Stimulated activated naive B cell treated with anti-CD40 and anti-IgM and Interleukin-4, amounts not matched to agents 10 μg/mL and 1 μg/mL and 100 μg/mL, for 72 hours (primary cell): ENCODE data around the gene CILP2.

Experiments
- ATAC-seq, 2 donors: fragments of 150-1000 bp; cut with Tn5 transposase; replicated peaks; 2 replicates each; pipeline ENCODE4 v1.10.0; 2021; ENCODE audit warnings: moderate library complexity in 1 of 2
- DNase-seq: peaks from one replicate; pipeline ENCODE4 v3.0.0; 2021
- H3K27ac Mint-ChIP-seq: one replicate; pipeline ENCODE4 v1.8.0; 2022; ENCODE audit warnings: mild to moderate bottlenecking, mixed read lengths
- H3K27me3 Mint-ChIP-seq, 2 donors: one replicate each; pipeline ENCODE4 v1.8.0; 2022; ENCODE audit warnings: mixed read lengths in 2 of 2
- H3K36me3 Mint-ChIP-seq, 2 donors: one replicate each; pipeline ENCODE4 v1.8.0; 2022; ENCODE audit warnings: mixed read lengths in 2 of 2, mild to moderate bottlenecking in 1 of 2
- H3K4me1 Mint-ChIP-seq, 2 donors: one replicate each; pipeline ENCODE4 v1.8.0; 2022; ENCODE audit warnings: mixed read lengths in 2 of 2, mild to moderate bottlenecking in 1 of 2
- H3K4me3 Mint-ChIP-seq, 2 donors: one replicate each; pipeline ENCODE4 v1.8.0; 2022; ENCODE audit warnings: mild to moderate bottlenecking in 2 of 2, mixed read lengths in 2 of 2, moderate library complexity in 1 of 2
- H3K9me3 Mint-ChIP-seq, 2 donors: one replicate each; pipeline ENCODE4 v1.8.0; 2022; ENCODE audit warnings: mixed read lengths in 2 of 2, mild to moderate bottlenecking in 1 of 2

CILP2 gene

DNA sequence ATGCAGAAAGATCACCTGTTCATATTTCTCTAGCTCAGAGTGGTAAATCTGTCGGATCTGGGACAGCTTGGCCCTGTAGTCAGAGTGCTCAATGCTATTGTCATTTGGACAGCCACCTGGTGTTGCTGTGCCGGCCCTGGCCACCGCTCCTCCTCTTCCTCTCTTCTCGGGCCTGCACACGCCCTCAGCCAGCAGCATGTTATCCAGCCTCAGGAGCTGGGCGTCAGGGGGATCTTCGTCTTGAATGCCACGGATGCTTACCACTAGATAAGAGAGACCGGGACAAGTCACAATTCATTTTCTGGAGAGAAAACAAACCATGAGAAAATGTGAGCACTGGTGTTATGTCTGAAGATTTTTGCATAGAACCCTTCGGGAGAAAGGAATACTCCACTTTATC is 32.5 kb downstream of the CILP2 start:
- peaks cover 4 to 22% of the 10 kb centered on the region in 2 donors for H3K36me3 Mint-ChIP-seq
- no peak overlapping the region for H3K27ac Mint-ChIP-seq
- ATAC-seq (no peak), DNase-seq (no peak)
- no peaks in the 10 kb centered on the region for H3K4me1 Mint-ChIP-seq
- H3K9me3 Mint-ChIP-seq, result no peaks in the 10 kb centered on the region
- no peak overlapping the region for H3K4me3 Mint-ChIP-seq
- no peaks in the 10 kb centered on the region for H3K27me3 Mint-ChIP-seq

DNA sequence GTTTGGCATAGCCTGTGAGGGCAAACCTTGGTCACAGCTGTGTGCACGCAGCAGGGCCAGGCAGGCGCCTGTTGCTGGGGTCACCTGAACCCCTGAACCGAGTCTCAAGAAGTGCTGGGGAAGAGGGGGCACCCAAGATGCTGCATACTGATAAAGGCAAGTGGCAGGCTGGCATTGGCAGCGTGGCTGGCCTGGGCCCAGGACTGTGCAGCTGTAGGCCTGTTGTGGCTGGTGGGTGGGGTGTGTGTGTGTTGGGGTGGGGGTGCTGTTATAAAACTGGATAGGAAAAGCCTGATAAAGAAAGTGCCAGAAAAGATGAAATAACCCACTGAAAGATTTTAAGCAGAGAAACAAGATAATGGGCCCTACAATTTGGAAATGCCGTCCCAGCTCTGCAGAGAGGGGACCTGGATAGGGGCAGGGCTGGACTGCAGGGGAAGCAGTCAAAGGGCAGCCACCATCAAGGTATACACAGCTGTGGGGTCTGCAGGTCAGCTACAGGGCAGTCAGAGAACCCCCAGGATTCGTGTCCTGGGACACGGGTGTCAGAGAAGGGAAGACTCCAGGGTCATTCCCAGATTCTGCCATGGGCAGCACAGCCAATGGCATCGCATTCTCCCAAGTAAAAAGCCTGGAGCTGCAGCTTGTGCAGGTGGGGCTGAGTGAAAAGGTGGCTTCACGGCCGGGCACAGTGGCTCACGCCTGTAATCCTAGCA is 33.2 kb downstream of the CILP2 start:
- Mint-ChIP-seq H3K4me1 (no peaks in the 10 kb centered on the region), H3K9me3 (no peaks in the 10 kb centered on the region), H3K4me3 (no peak overlapping the region), H3K27me3 (no peaks in the 10 kb centered on the region), H3K36me3 (peaks cover 4 to 22% of the 10 kb centered on the region in 2 donors), H3K27ac (no peak overlapping the region)
- ATAC-seq (no peak), DNase-seq (no peak)

DNA sequence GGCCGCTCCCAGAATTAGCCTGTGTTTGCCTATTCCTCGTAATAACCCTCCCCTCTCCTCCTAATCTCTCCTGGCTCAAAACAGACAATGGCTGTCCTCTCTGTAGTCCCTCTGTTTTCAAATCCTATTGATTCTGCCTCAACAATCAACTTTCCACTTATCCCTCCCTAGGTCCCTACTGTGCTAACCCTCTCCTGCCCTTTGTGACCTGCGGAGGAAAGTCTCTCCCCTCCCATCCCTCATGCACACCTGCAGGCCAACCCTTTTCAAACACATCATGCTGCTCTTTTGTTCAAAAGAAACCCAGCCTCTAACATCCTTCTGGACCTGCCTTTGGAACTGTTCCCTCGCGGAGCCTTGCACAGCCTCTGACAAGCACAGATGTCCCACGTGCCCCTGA is 37.3 kb downstream of the CILP2 start:
- H3K4me1 Mint-ChIP-seq, result no peaks in the 10 kb centered on the region
- no peaks in the 10 kb centered on the region for H3K9me3 Mint-ChIP-seq
- peaks cover 0 to 4% of the 10 kb centered on the region in 2 donors for H3K36me3 Mint-ChIP-seq
- H3K4me3 Mint-ChIP-seq, result no peak overlapping the region
- H3K27me3 Mint-ChIP-seq, result no peaks in the 10 kb centered on the region
- ATAC-seq, result no peak
- no peak overlapping the region for H3K27ac Mint-ChIP-seq
- no peak for DNase-seq

DNA sequence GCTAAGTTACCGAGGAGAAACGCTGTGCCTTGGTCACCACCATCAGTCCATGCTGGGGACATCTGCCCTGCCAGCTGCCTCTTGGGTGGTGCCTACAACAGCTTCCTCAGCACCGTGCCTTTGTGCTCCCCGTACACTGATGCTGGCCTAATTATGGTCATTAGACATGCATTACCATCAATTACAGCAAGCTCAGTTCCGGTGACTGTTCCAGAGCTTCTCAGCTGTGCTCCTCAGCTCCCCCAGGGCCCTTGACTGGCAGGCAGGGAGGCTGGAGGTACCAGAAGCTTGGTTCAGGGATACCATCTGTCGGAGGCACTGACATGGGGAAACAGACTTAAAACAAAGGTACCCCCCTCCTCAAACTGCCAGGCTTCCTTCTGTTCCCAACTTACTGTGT is 40.2 kb downstream of the CILP2 start:
- H3K9me3 Mint-ChIP-seq, result no peaks in the 10 kb centered on the region
- H3K36me3 Mint-ChIP-seq, result no peaks in the 10 kb centered on the region

DNA sequence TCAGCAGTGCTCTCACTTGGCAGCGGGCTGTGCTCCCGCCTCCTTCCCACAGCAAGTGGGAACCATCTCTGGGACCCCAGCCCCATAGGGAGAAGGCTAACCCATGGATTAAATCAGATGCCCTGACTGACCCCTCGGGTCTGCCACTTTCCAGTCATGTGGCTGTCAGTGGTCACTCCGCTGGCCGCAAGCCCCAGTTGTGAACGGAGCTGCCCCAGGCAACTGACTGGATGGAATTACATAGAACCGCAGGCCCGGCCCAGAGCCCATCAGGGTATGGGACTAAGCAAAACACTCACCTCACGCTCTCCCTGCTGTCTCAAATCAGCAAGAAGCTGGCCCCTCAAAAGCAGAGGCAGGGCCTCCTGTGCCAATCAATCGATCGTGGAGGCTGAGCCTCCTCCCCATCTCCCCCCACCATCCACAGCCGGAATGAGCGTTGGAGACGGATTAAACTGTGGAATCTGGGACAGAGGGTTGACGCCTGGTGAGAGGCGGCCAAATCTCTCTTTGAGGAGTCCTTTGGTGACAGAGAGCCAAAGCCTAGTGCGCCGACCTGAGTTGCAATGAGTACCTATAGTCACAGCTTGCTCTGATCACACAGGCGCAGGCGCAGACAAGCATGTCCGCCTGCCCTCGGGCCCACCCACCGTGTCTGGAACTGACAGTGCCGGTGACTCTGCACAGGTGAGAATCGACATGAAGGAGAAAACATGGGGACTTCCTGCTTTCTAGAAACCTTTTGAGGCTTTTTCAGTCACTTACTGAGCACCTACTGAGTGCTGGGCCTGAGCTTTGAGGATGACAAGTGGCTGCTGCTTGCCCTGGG is 41.7 kb downstream of the CILP2 start:
- H3K27ac Mint-ChIP-seq, result no peak overlapping the region
- no peaks in the 10 kb centered on the region for H3K36me3 Mint-ChIP-seq
- H3K9me3 Mint-ChIP-seq, result no peaks in the 10 kb centered on the region

More for the DNA sequence above, 40.2 kb downstream of the CILP2 start:
- H3K4me3 Mint-ChIP-seq, result no peak overlapping the region
- H3K27me3 Mint-ChIP-seq, result no peaks in the 10 kb centered on the region
- no peak for ATAC-seq
- H3K4me1 Mint-ChIP-seq, result peaks cover 0 to 3% of the 10 kb centered on the region in 2 donors
- no peak for DNase-seq
- H3K27ac Mint-ChIP-seq, result no peak overlapping the region

DNA sequence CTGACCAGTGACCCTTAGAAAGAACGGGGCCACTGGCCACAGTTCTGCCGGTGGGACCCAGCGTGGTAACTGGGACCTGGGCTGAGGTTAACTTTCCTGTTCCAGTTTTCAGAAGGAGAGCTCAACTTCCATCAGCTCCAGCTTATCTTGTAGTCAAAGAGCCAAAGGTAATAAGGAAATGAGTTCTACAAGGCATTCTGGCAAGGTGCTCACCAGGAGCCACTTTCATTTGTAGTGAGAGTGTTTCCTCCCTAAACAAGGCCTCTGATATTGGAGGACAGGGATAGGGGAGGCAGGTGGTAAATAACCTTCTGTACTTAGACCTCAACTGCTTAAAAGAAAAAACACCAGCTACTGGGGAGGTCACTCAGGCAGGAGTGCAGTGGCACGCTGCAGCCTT is 42.4 kb downstream of the CILP2 start:
- Mint-ChIP-seq H3K4me1 (peaks cover 0 to 3% of the 10 kb centered on the region in 2 donors), H3K9me3 (no peaks in the 10 kb centered on the region), H3K27me3 (no peaks in the 10 kb centered on the region), H3K36me3 (no peaks in the 10 kb centered on the region), H3K27ac (no peak overlapping the region), H3K4me3 (no peak overlapping the region)
- DNase-seq, result no peak
- no peak for ATAC-seq

More for the DNA sequence above, 41.7 kb downstream of the CILP2 start:
- Mint-ChIP-seq H3K27me3 (no peaks in the 10 kb centered on the region), H3K4me1 (peaks cover 0 to 3% of the 10 kb centered on the region in 2 donors), H3K4me3 (no peak overlapping the region)
- DNase-seq (no peak), ATAC-seq (no peak)

DNA sequence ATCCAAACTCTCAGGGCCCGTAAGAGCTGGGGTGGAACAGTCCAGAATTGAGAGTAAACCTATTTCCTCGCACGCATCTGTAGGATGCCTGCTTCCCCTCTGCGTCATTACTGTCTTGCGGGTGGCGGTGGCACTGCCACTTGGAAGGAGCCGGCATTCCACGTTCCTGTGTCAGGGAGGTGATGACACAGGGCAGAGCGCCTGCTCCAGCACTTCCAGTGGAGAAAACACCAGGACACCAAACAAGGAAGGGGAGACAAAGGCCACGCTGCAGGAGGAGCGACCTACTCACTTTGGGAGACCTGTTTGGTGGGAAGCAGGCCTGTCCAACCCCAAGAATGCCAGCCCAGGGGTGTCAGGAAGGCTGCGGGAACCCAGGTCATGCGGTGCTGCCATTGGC is 43.3 kb downstream of the CILP2 start:
- H3K27ac Mint-ChIP-seq, result no peak overlapping the region

DNA sequence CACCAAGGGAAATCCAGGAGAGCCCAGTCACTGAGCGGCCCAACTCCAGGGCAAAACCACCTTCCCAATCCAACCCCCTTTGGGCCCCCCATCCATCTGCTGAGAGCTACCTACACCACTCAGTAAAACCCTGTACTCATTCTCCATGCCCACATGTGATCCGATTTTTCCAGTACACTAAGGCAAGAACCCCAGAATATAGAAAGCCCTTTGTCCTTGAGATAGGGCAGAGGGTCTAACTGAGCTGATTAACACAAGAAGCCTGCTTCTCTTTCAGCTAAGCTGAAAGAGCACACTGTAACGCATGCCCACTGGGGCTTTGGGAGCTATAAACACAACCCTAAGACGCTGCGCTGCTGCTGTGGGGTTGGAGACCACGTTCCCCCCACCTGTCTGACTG is 44.4 kb downstream of the CILP2 start:
- Mint-ChIP-seq H3K27ac (no peak overlapping the region), H3K9me3 (no peaks in the 10 kb centered on the region), H3K4me1 (peaks cover 0 to 3% of the 10 kb centered on the region in 2 donors), H3K27me3 (no peaks in the 10 kb centered on the region), H3K4me3 (no peak overlapping the region), H3K36me3 (no peaks in the 10 kb centered on the region)
- no peak for DNase-seq
- no peak for ATAC-seq

More for the DNA sequence above, 43.3 kb downstream of the CILP2 start:
- ATAC-seq (no peak), DNase-seq (no peak)
- H3K4me3 Mint-ChIP-seq, result no peak overlapping the region
- peaks cover 0 to 3% of the 10 kb centered on the region in 2 donors for H3K4me1 Mint-ChIP-seq
- H3K27me3 Mint-ChIP-seq, result no peaks in the 10 kb centered on the region
- no peaks in the 10 kb centered on the region for H3K36me3 Mint-ChIP-seq
- H3K9me3 Mint-ChIP-seq, result no peaks in the 10 kb centered on the region

DNA sequence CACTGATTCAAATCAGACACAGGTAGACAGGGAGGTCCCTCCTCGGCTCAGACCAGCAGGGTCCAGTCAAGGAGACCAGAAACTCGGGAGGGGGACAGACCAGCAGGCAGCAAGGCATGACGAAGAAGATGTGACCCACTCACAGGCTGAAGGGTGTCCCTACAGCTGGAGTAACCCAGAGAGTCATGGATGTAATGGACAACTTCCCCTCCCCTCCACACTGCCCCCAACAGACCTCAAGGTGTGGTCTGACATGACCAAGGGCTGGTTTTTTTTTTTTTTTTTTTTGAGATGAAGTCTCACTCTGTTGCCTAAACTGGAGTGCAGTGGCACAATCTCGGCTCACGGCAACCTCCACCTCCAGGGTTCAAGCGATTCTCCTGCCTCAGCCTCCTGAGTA is 46.3 kb downstream of the CILP2 start:
- no peak for DNase-seq
- no peak for ATAC-seq
- Mint-ChIP-seq H3K9me3 (no peaks in the 10 kb centered on the region), H3K27me3 (no peaks in the 10 kb centered on the region), H3K4me1 (peaks cover 0 to 3% of the 10 kb centered on the region in 2 donors), H3K36me3 (no peaks in the 10 kb centered on the region), H3K4me3 (no peak overlapping the region), H3K27ac (no peak overlapping the region)

DNA sequence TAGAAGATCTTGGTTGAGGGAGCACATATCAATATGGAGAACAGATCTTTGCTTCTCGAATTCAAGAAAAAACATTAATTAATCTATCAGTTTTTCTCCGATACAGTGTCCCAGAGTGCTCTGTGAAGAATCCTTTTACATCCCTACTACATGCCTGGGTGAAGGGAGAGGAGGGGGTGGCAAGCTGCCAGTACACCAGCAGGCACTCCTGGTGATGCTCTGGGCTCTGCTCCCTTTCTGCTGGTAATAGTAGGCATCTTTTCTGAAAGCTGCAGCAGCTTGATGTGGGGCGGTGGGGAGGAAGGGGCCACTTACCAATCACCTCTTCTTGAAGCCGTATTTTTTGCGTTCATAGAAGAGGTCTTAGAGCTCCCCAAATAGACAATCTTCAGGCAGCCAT is 49.7 kb downstream of the CILP2 start:
- peaks cover 0 to 10% of the 10 kb centered on the region in 2 donors for H3K4me1 Mint-ChIP-seq
- DNase-seq, result no peak
- no peak overlapping the region for H3K27ac Mint-ChIP-seq
- no peaks in the 10 kb centered on the region for H3K9me3 Mint-ChIP-seq
- no peaks in the 10 kb centered on the region for H3K27me3 Mint-ChIP-seq
- H3K4me3 Mint-ChIP-seq, result no peak overlapping the region
- no peak for ATAC-seq
- H3K36me3 Mint-ChIP-seq, result no peaks in the 10 kb centered on the region

DNA sequence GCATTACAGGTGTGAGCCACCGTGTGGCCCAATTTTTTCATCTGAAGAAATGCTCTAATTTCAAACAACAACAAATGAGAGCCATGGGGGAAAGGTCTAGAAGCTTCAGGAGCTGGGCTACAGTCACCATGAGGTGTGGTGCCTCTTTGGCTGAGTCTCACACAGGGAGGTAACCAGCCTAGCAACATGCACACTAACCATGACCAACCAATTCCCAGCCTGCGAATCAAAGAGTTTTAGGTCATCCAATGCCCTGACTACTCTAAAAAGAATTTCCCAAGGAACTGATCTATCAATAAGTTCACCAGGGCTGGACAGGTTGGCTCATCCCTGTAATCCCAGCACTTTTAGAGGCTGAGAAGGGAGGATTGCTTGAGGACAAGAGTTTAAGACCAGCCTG is 50.5 kb downstream of the CILP2 start:
- no peaks in the 10 kb centered on the region for H3K9me3 Mint-ChIP-seq
- H3K27ac Mint-ChIP-seq, result no peak overlapping the region
- no peak for DNase-seq
- no peaks in the 10 kb centered on the region for H3K36me3 Mint-ChIP-seq
- ATAC-seq, result no peak
- H3K4me1 Mint-ChIP-seq, result peaks cover 0 to 10% of the 10 kb centered on the region in 2 donors
- H3K27me3 Mint-ChIP-seq, result no peaks in the 10 kb centered on the region
- no peak overlapping the region for H3K4me3 Mint-ChIP-seq

DNA sequence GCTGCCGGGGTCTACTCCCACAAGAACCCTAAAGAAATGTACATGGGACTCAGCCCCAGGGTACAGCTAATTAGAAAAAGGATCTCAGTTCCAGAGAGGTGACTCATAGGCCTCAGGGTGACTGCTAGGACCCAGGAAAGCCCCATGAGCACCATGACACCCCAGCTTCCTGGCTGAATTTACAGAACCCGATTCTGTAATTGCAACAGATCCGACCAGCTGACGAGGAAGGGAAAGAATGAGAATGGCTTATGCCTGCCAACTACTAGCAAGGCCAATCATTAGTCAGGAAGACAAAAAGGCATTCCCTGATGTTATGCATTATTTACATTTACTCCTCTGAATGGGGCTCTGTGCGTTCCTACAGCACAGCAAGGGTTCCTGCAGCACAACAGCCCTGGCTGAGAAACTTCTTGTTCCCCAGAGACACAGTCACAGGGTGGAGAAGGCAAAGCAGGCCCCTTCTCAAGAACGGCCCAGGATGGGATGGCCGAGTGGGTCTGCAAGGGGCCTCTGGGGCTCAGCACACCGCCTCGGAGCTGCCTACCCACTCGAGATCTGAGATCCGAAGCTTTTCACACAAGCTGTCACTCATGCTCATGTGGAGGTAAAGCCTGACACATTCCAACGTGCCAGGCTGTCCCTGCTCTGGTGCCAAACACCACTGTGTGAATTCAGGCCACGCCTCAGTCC is 53.2 kb downstream of the CILP2 start:
- Mint-ChIP-seq H3K36me3 (no peaks in the 10 kb centered on the region), H3K4me3 (no peak overlapping the region), H3K27me3 (no peaks in the 10 kb centered on the region), H3K27ac (peak overlapping the region; percentile 84), H3K9me3 (no peaks in the 10 kb centered on the region), H3K4me1 (peaks cover 0 to 15% of the 10 kb centered on the region in 2 donors)
- DNase-seq (peak; percentile 46), ATAC-seq (peak; percentile 85 to 94)

DNA sequence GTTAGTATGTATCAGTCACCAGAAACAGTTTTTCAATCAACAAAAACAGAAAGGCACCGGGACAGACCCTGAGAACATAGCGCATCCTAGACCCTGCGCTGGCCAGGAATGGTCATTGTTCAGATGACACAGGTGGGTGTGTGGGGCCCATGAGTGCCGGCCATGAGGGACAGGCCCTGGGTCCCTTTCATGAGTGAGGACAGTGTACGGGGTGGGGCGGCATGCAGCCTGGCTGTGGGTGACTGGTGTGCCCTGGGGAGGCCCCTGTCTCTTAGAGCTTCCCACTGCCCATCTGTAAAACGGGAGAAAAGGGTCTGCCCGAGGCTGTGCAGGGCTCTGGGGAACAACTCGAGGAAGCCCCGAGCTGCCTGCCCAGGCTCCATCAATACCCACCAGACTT is 54.6 kb downstream of the CILP2 start:
- no peaks in the 10 kb centered on the region for H3K36me3 Mint-ChIP-seq
- H3K9me3 Mint-ChIP-seq, result no peaks in the 10 kb centered on the region
- no peak overlapping the region for H3K4me3 Mint-ChIP-seq
- ATAC-seq (no peak), DNase-seq (no peak)
- peaks cover 6 to 22% of the 10 kb centered on the region in 2 donors for H3K4me1 Mint-ChIP-seq
- no peaks in the 10 kb centered on the region for H3K27me3 Mint-ChIP-seq
- peak overlapping the region; percentile 80 for H3K27ac Mint-ChIP-seq

DNA sequence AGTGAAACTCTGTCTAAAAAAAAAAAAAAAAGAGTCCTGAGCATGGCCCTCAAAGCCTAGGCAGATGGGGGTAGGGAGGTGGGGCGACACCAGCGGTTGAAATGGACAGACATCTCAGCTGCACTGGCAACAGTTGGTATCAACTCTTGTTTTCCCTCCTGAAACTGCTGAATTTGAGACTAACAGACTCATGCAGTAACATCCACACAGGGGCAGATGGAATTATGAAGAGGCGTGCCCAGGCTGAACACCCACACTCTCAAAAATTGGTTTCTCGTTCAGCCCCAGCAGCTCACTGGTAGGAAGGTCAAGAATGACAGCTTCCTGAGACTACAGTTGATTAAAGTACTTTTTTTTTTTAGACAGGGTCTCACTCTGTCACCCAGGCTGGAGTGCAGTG is 56.3 kb downstream of the CILP2 start:
- ATAC-seq (no peak), DNase-seq (no peak)
- peak overlapping the region; percentile 56 for H3K27ac Mint-ChIP-seq
- H3K36me3 Mint-ChIP-seq, result no peaks in the 10 kb centered on the region
- H3K4me3 Mint-ChIP-seq, result no peak overlapping the region
- H3K4me1 Mint-ChIP-seq, result peaks cover 17 to 34% of the 10 kb centered on the region in 2 donors
- H3K9me3 Mint-ChIP-seq, result no peaks in the 10 kb centered on the region
- no peaks in the 10 kb centered on the region for H3K27me3 Mint-ChIP-seq
